SK-N-SH (cell line): ENCODE data around the gene CHD5. TPM values are rescaled to one million over a fixed set of nuclear protein-coding genes. Genes with fewer than 3 reads are reported as not detected.

Source experiments
- CTCF ChIA-PET: fragments of 300-600, 350-600 bp; formaldehyde crosslinking; extraction: SDS; loops from one replicate; lab custom pipeline; 2021; lab: Yijun Ruan, JAX
- POLR2A ChIA-PET: fragments of 350-600 bp; sonication (Branson Sonifier 250); formaldehyde crosslinking; extraction: SDS; loops from one replicate; lab custom pipeline; 2020; ENCODE audit warnings: antibody characterized with exemption, inconsistent platforms; lab: Yijun Ruan, JAX
- DNase-seq: peaks from one replicate; pipeline ENCODE4 v3.0.0; 2012
- H2AFZ ChIP-seq: fragments of 200-600 bp; sonication (generic); 2 replicates; pipeline ENCODE4 v1.8.1; 2016; ENCODE audit warnings: antibody characterized with exemption, mild to moderate bottlenecking, low read depth
- H3F3A ChIP-seq: fragments of 200-600 bp; sonication (generic); replicated peaks from 2 replicates; pipeline ENCODE3; 2016; ENCODE audit warnings: antibody characterized with exemption, mild to moderate bottlenecking; ENCODE audit not compliant: insufficient read depth
- H3K27ac ChIP-seq, 2 experiments: fragments of 200-500 bp in 1 of 2; fragments of 200-600 bp in 1 of 2; sonication (Bioruptor generic) in 1 of 2; sonication (generic), shearing (Covaris generic) in 1 of 2; 2 replicates each; pipeline versions ENCODE4 v1.5.1 to v1.6.1; 2014 to 2016; ENCODE audit warnings: low read depth in 2 of 2, inconsistent platforms in 1 of 2, low read length in 1 of 2, mild to moderate bottlenecking in 1 of 2, mixed read lengths in 1 of 2
- H3K27me3 ChIP-seq: fragments of 200-600 bp; sonication (generic), shearing (Covaris generic); 2 replicates; pipeline ENCODE4 v1.6.1; 2016; ENCODE audit warnings: mixed run types; ENCODE audit not compliant: insufficient read depth
- H3K36me3 ChIP-seq, 2 experiments: fragments of 200-500 bp in 1 of 2; fragments of 200-600 bp in 1 of 2; sonication (Bioruptor generic) in 1 of 2; sonication (generic) in 1 of 2; replicated peaks in 1 of 2; 2 replicates each; pipeline versions ENCODE3 to v1.5.1; 2014 to 2016; ENCODE audit warnings: low read length in 1 of 2, mild to moderate bottlenecking in 1 of 2; ENCODE audit not compliant: insufficient read depth in 2 of 2, control insufficient read depth in 1 of 2
- H3K4me1 ChIP-seq, 2 experiments: fragments of 200-500 bp in 1 of 2; fragments of 200-600 bp in 1 of 2; sonication (Bioruptor generic) in 1 of 2; sonication (generic), shearing (Covaris generic) in 1 of 2; 2 replicates each; pipeline versions ENCODE4 v1.5.1 to v1.6.1; 2014 to 2016; ENCODE audit warnings: low read depth in 1 of 2, low read length in 1 of 2, mixed run types in 1 of 2; ENCODE audit not compliant: insufficient read depth in 2 of 2, control insufficient read depth in 1 of 2
- H3K4me2 ChIP-seq: fragments of 200-600 bp; sonication (generic), shearing (Covaris generic); 2 replicates; pipeline ENCODE4 v1.6.1; 2017; ENCODE audit warnings: mixed run types
- H3K4me3 ChIP-seq, 2 experiments: fragments of 200-500 bp in 1 of 2; fragments of 200-600 bp in 1 of 2; sonication (Bioruptor generic) in 1 of 2; sonication (generic), shearing (Covaris generic) in 1 of 2; 2 replicates each; pipeline versions ENCODE4 v1.5.1 to v1.8.1; 2014 to 2016; ENCODE audit warnings: low read depth in 2 of 2, inconsistent platforms in 1 of 2, low read length in 1 of 2, mild to moderate bottlenecking in 1 of 2, mixed read lengths in 1 of 2, moderate library complexity in 1 of 2
- H3K79me2 ChIP-seq: fragments of 200-600 bp; sonication (generic); 2 replicates; pipeline ENCODE4 v1.8.1; 2017; ENCODE audit warnings: mild to moderate bottlenecking; ENCODE audit not compliant: insufficient read depth
- H3K9ac ChIP-seq: fragments of 200-600 bp; sonication (generic); 2 replicates; pipeline ENCODE4 v1.6.1; 2017; ENCODE audit warnings: mixed run types
- H3K9me2 ChIP-seq: fragments of 200-600 bp; sonication (generic); 2 replicates; pipeline ENCODE4 v1.6.1; 2017; ENCODE audit warnings: mixed run types
- H3K9me3 ChIP-seq: fragments of 200-600 bp; sonication (generic); 2 replicates; pipeline ENCODE4 v1.6.1; 2017; ENCODE audit warnings: mixed run types, mild to moderate bottlenecking, moderate library complexity
- H4K20me1 ChIP-seq: fragments of 200-600 bp; sonication (generic); 2 replicates; pipeline ENCODE4 v1.6.1; 2017; ENCODE audit warnings: mild to moderate bottlenecking, mixed run types; ENCODE audit not compliant: insufficient read depth
- FOSL2 ChIP-seq: IDR thresholded peaks from 2 replicates; pipeline ENCODE4 v1.4.0; 2012; ENCODE audit warnings: low read depth, mild to moderate bottlenecking, moderate library complexity, borderline replicate concordance
- GATA2 ChIP-seq: sonication (generic); formaldehyde crosslinking; IDR thresholded peaks from 2 replicates; pipeline ENCODE4 v1.5.0; 2020; ENCODE audit warnings: mild to moderate bottlenecking, missing genetic modification reagents
- MAX ChIP-seq: IDR thresholded peaks from 2 replicates; pipeline ENCODE4 v1.4.0; 2012; ENCODE audit warnings: low read depth
- NFIC ChIP-seq: IDR thresholded peaks from 2 replicates; pipeline ENCODE4 v1.4.0; 2012; ENCODE audit warnings: borderline replicate concordance
- SIN3A ChIP-seq: IDR thresholded peaks from 2 replicates; pipeline ENCODE4 v1.6.1; 2012; ENCODE audit warnings: low read depth, mild to moderate bottlenecking, low read length, moderate library complexity, borderline replicate concordance
- SMC3 ChIP-seq: IDR thresholded peaks from 2 replicates; pipeline ENCODE4 v1.6.1; 2012; ENCODE audit warnings: low read depth, low read length, improper control_type of control experiment
- TAF1 ChIP-seq: IDR thresholded peaks from 2 replicates; pipeline ENCODE4 v1.6.1; 2012; ENCODE audit warnings: low read depth, mild to moderate bottlenecking, low read length, moderate library complexity, borderline replicate concordance
- TEAD4 ChIP-seq: IDR thresholded peaks from 2 replicates; pipeline ENCODE4 v1.4.0; 2012; ENCODE audit warnings: mild to moderate bottlenecking, borderline replicate concordance; ENCODE audit not compliant: insufficient read depth
- ZBTB33 ChIP-seq: IDR thresholded peaks from 2 replicates; pipeline ENCODE4 v1.4.0; 2012; ENCODE audit warnings: low read depth, borderline replicate concordance
- WGBS: methylation state at CpG from one replicate; pipeline ENCODE4 v1.1.6; 2017; ENCODE audit warnings: low lambda C conversion rate; 5-methylcytosine and 5-hydroxymethylcytosine counted together
- polyA plus RNA-seq, 3 experiments: library from polyadenylated mRNA; depleted of rRNA; stranded (reverse); fragments of >200 nt; gene quantifications; 2 replicates each; pipeline ENCODE4 v1.2.3, GENCODE V29; 2012
- TF ChIP-seq, protein P1 (sequence below): fragments of 150-350 bp; IDR thresholded peaks from 2 replicates; pipeline ENCODE4 v1.6.1; 2017; ENCODE audit warnings: antibody characterized with exemption, low read length, low read depth, borderline replicate concordance
- TF ChIP-seq, protein P2 (sequence below): IDR thresholded peaks from 2 replicates; pipeline ENCODE4 v1.4.0; 2012; ENCODE audit warnings: low read depth, borderline replicate concordance

Gene CHD5
- polyA plus RNA-seq, 1 of the 3 experiments (the other 2 are of a cell fraction), result 0.26 TPM

DNA sequence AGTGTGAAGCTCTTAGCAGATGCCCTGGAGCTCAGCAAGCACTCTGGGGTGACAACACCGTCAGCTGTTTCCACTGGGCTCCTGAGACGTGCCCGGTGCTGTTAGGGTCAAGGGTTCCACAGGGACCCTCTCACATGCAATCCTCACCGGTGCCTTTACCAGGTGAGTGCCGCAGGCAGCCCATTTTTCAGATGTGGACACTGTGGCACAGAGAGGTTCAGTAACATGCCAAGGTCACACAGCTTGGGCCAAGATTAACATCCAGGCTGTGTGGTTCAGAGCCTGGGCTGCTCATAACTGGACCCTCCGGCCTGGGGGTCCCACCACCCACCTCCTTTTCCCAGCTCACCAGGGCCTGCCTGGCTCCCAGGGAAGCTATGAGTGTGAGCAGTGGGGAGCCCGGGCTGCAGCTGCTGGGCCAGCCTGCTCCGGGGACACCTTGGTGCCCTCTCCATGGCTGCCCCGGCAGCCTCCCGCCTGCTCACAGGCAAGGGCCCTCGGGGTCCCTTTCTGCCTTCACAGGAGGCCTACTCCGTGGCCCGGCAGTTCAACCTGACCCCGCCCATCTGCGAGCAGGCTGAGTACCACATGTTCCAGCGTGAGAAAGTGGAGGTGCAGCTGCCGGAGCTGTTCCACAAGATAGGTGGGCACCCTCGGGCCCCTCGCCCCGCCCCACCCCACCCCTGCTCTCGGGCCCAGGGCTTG, 85.2 kb downstream of the CHD5 start:
- Histone ChIP-seq H3K4me3 (no peak overlapping the region), H3K9me3 (no peaks in the 10 kb centered on the region), H4K20me1 (no peaks in the 10 kb centered on the region), H3K9me2 (no peaks in the 10 kb centered on the region), H2AFZ (no peak overlapping the region), H3K9ac (no peak overlapping the region), H3K4me2 (no peak overlapping the region), H3K27me3 (no peaks in the 10 kb centered on the region), H3K4me1 (peaks cover 0 to 5% of the 10 kb centered on the region in 2 experiments; a peak in 1 of 4 replicates), H3K27ac (no peak overlapping the region), H3K79me2 (no peaks in the 10 kb centered on the region), H3F3A (no peaks in the 10 kb centered on the region), H3K36me3 (no peaks in the 10 kb centered on the region)
- ChIA-PET POLR2A (no interaction called here), CTCF (interaction anchor here (0.8 to 1.9 kb wide), 8 partner anchors 11 to 66 kb away, joined by 3 to 9 read pairs (median 3); no protein-coding TSS in a partner anchor)
- no peak for DNase-seq
- no peak for TF ChIP-seq TEAD4
- TF ChIP-seq SIN3A, result no peak
- TF ChIP-seq NFIC, result no peak
- WGBS, result 60% methylated on average over 3 of the region's 21 CpGs

GRCh38 chr1:6094246-6094645, 85.9 kb downstream of the CHD5 start:
- no peaks in the 10 kb centered on the region for H3K79me2 ChIP-seq
- TF ChIP-seq, protein P1, sequence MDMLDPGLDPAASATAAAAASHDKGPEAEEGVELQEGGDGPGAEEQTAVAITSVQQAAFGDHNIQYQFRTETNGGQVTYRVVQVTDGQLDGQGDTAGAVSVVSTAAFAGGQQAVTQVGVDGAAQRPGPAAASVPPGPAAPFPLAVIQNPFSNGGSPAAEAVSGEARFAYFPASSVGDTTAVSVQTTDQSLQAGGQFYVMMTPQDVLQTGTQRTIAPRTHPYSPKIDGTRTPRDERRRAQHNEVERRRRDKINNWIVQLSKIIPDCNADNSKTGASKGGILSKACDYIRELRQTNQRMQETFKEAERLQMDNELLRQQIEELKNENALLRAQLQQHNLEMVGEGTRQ, result no peak
- TF ChIP-seq, protein P2, sequence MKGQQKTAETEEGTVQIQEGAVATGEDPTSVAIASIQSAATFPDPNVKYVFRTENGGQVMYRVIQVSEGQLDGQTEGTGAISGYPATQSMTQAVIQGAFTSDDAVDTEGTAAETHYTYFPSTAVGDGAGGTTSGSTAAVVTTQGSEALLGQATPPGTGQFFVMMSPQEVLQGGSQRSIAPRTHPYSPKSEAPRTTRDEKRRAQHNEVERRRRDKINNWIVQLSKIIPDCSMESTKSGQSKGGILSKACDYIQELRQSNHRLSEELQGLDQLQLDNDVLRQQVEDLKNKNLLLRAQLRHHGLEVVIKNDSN, result no peak
- no peak for TF ChIP-seq SMC3
- no peak for TF ChIP-seq TAF1
- TF ChIP-seq MAX, result no peak
- no peak for TF ChIP-seq FOSL2
- no peak for TF ChIP-seq ZBTB33
- no peak for TF ChIP-seq TEAD4
- TF ChIP-seq GATA2, result no peak
- TF ChIP-seq, all 33 proteins: peak for 0
- Histone ChIP-seq H4K20me1 (no peaks in the 10 kb centered on the region), H3K27ac (no peak overlapping the region), H2AFZ (no peak overlapping the region), H3K4me1 (peaks cover 0 to 5% of the 10 kb centered on the region in 2 experiments; a peak in 1 of 4 replicates), H3K9me2 (no peaks in the 10 kb centered on the region), H3K4me2 (no peak overlapping the region), H3K36me3 (no peaks in the 10 kb centered on the region), H3F3A (no peaks in the 10 kb centered on the region), H3K9me3 (no peaks in the 10 kb centered on the region), H3K4me3 (no peak overlapping the region), H3K27me3 (no peaks in the 10 kb centered on the region), H3K9ac (no peak overlapping the region)
- no peak for DNase-seq
- POLR2A ChIA-PET, result no interaction called here
- WGBS, result 87% methylated on average over 19 of the region's 19 CpGs
- CTCF ChIA-PET, result interaction anchor here (0.8 to 2.6 kb wide), 9 partner anchors 11 to 67 kb away, joined by 3 to 9 read pairs (median 3); no protein-coding TSS in a partner anchor
